ENCODE results near the gene RPS4Y2. TPM values are rescaled to one million over a fixed set of nuclear protein-coding genes. Genes with fewer than 3 reads are reported as not detected.

Gene RPS4Y2
- total and polyA plus RNA-seq, 2 of the 13 experiments (the other 11 are each of a cell fraction or from before 2014, with no cell fraction given): not detected

- no peak for TF ChIP-seq CREM (IDR thresholded peaks at IDR 0.05)
- no peak for TF ChIP-seq CREM (CRISPR knock-in tag; IDR thresholded peaks at IDR 0.05)
- no peak for TF ChIP-seq U2AF2 (IDR thresholded peaks at IDR 0.05; ENCODE audit: low read depth, low read length)
- TF ChIP-seq ETV6 (CRISPR knock-in tag; conservative IDR thresholded peaks at IDR 0.05): no peak
Observed at GRCh38 chrY:20739806-20740205, 16.1 kb upstream of the RPS4Y2 start (continued).

- POLR2A ChIA-PET: no interaction called here
- BruUV-seq (replicated peaks): no TSS peak
- no peak for TF ChIP-seq REST (IDR thresholded peaks at IDR 0.05; ENCODE audit: borderline replicate concordance in 1 of 2, low read depth in 1 of 2, low read length in 2 of 2)
- TF ChIP-seq ARID5B (CRISPR knock-in tag; IDR thresholded peaks at IDR 0.05): no peak
- TF ChIP-seq SMC3 (IDR thresholded peaks at IDR 0.05; ENCODE audit: low read length): peak; percentile 71
- TF ChIP-seq ZNF674 (CRISPR knock-in tag; IDR thresholded peaks at IDR 0.05; ENCODE audit: low read depth): no peak
- no peak for TF ChIP-seq RFXANK (CRISPR knock-in tag; IDR thresholded peaks at IDR 0.05)
- TF ChIP-seq DNMT1 (CRISPR knock-in tag; IDR thresholded peaks at IDR 0.05): no peak
- TF ChIP-seq, protein P1, sequence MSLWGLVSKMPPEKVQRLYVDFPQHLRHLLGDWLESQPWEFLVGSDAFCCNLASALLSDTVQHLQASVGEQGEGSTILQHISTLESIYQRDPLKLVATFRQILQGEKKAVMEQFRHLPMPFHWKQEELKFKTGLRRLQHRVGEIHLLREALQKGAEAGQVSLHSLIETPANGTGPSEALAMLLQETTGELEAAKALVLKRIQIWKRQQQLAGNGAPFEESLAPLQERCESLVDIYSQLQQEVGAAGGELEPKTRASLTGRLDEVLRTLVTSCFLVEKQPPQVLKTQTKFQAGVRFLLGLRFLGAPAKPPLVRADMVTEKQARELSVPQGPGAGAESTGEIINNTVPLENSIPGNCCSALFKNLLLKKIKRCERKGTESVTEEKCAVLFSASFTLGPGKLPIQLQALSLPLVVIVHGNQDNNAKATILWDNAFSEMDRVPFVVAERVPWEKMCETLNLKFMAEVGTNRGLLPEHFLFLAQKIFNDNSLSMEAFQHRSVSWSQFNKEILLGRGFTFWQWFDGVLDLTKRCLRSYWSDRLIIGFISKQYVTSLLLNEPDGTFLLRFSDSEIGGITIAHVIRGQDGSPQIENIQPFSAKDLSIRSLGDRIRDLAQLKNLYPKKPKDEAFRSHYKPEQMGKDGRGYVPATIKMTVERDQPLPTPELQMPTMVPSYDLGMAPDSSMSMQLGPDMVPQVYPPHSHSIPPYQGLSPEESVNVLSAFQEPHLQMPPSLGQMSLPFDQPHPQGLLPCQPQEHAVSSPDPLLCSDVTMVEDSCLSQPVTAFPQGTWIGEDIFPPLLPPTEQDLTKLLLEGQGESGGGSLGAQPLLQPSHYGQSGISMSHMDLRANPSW (CRISPR knock-in tag; IDR thresholded peaks at IDR 0.05; ENCODE audit: borderline replicate concordance): no peak
- TF ChIP-seq STAG1 (CRISPR knock-in tag; IDR thresholded peaks at IDR 0.05): peak; percentile 79
- TF ChIP-seq, protein P2, sequence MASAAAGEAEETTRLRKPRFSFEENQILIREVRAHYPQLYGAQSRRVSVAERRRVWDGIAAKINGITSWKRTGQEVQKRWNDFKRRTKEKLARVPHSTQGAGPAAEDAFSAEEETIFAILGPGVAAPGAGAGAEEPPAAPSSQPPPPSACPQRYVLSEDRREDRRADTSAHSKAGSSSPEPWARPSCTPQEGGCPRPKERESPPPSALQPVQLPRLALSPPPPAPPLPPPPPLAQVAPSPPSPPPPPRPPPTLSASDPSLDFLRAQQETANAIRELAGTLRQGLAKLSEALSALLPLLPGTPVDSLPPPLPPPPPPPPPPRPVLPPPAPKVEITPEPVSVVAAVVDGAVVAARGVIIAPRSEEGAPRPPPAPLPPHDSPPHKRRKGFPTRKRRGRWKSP (CRISPR knock-in tag; IDR thresholded peaks at IDR 0.05): no peak
Observed at GRCh38 chrY:20740609-20741008, 15.3 kb upstream of the RPS4Y2 start.

More at GRCh38 chrY:20740609-20741008, 15.3 kb upstream of the RPS4Y2 start:
- DNase-seq (ENCODE audit: low spot score): peak; percentile 0
- 38% methylated on average over 4 of the region's 4 CpGs for WGBS (ENCODE audit: low lambda C conversion rate)
- Histone ChIP-seq H3K36me3 (replicated peaks in 1 of 2; ENCODE audit: control insufficient read depth in 1 of 2, insufficient read depth in 2 of 2, low read length in 2 of 2) (no peaks in the 10 kb centered on the region), H3K9me3 (ENCODE audit: low read length) (no peaks in the 10 kb centered on the region), H2AFZ (ENCODE audit: low read length) (no peak overlapping the region), H3K4me3 (replicated peaks in 1 of 3; ENCODE audit: insufficient read depth in 1 of 3, low read depth in 2 of 3, low read length in 3 of 3) (no peak overlapping the region), H3K4me2 (ENCODE audit: low read depth, low read length) (no peak overlapping the region), H3K9ac (ENCODE audit: insufficient read depth, low read depth, low read length) (no peak overlapping the region), H3K27ac (ENCODE audit: extremely low read length, insufficient read depth, low read length) (no peak overlapping the region), H3K27me3 (ENCODE audit: control insufficient read depth in 1 of 2, insufficient read depth in 2 of 2, low read length in 2 of 2) (no peaks in the 10 kb centered on the region), H3K79me2 (ENCODE audit: insufficient read depth, low read length) (no peaks in the 10 kb centered on the region), H4K20me1 (ENCODE audit: insufficient read depth, low read length) (no peaks in the 10 kb centered on the region), H3K4me1 (ENCODE audit: insufficient read depth, low read length) (no peaks in the 10 kb centered on the region)
- peak; percentile 74 for ATAC-seq
- CTCF ChIA-PET (ENCODE audit: low intra/inter-chr PET ratio, low total read pairs): no interaction called here
- in situ Hi-C loops (cut with HindIII; ENCODE audit: extremely low pct_ligation_motif_present, low pct_unique_long_range_greater_than_20kb) (no loop called here), intact Hi-C loops (cut with micrococcal nuclease; ENCODE audit: unreplicated experiment) (loop anchor here (2.0 to 10.0 kb wide), 2 partner anchors 182 to 926 kb away; no protein-coding TSS in a partner anchor)
- peak; percentile 75 for FAIRE-seq

Data from HepG2 (cell line).